Measurements from ENCODE around the gene NKAIN2. TPM values are rescaled to one million over a fixed set of nuclear protein-coding genes. Genes with fewer than 3 reads are reported as not detected.

NKAIN2 gene
- total and polyA plus RNA-seq, 2 donors (not counting 3 experiments of a cell fraction or from before 2014, with no cell fraction given) = 0.03 TPM; not detected in 1

- Histone ChIP-seq H3K4me2 (ENCODE audit: insufficient read depth, low read length) (no peak overlapping the region), H3K4me3 (replicated peaks in 1 of 3; ENCODE audit: insufficient read depth in 1 of 3, low read depth in 1 of 3, low read length in 3 of 3) (no peak overlapping the region), H3K4me1 (ENCODE audit: control insufficient read depth, extremely low read depth, insufficient read depth, low read length) (no peaks in the 10 kb centered on the region), H3K27ac (ENCODE audit: insufficient read depth, low read depth, low read length) (no peak overlapping the region), H3K9me3 (replicated peaks; ENCODE audit: control insufficient read depth, insufficient read depth, low read length) (no peaks in the 10 kb centered on the region), H3K9me1 (replicated peaks; ENCODE audit: control insufficient read depth, extremely low read depth, insufficient read depth, low read length) (no peaks in the 10 kb centered on the region), H3K27me3 (ENCODE audit: control insufficient read depth in 2 of 2, insufficient read depth in 2 of 2, low read length in 2 of 2) (no peaks in the 10 kb centered on the region), H2AFZ (ENCODE audit: low read depth, low read length) (no peak overlapping the region), H3K9ac (replicated peaks; ENCODE audit: extremely low read depth, insufficient read depth, low read length) (no peak overlapping the region), H3K36me3 (ENCODE audit: control insufficient read depth in 2 of 2, extremely low read depth in 1 of 2, insufficient read depth in 2 of 2, low read length in 2 of 2) (no peaks in the 10 kb centered on the region), H3K79me2 (ENCODE audit: control insufficient read depth, insufficient read depth, low read length) (no peaks in the 10 kb centered on the region), H4K20me1 (replicated peaks; ENCODE audit: control insufficient read depth, extremely low read depth, insufficient read depth, low read length) (no peaks in the 10 kb centered on the region)
- CTCF ChIA-PET = interaction anchor here (1.7 kb wide), 1 partner anchor 46 kb away, joined by 5 read pairs; no protein-coding TSS in a partner anchor
- intact Hi-C loops (cut with micrococcal nuclease) = no loop called here
- dilution Hi-C loops (cut with MboI; ENCODE audit: extremely low pct_ligation_motif_present, low sequenced_read_pairs) = no loop called here
- TF ChIP-seq, protein P1, sequence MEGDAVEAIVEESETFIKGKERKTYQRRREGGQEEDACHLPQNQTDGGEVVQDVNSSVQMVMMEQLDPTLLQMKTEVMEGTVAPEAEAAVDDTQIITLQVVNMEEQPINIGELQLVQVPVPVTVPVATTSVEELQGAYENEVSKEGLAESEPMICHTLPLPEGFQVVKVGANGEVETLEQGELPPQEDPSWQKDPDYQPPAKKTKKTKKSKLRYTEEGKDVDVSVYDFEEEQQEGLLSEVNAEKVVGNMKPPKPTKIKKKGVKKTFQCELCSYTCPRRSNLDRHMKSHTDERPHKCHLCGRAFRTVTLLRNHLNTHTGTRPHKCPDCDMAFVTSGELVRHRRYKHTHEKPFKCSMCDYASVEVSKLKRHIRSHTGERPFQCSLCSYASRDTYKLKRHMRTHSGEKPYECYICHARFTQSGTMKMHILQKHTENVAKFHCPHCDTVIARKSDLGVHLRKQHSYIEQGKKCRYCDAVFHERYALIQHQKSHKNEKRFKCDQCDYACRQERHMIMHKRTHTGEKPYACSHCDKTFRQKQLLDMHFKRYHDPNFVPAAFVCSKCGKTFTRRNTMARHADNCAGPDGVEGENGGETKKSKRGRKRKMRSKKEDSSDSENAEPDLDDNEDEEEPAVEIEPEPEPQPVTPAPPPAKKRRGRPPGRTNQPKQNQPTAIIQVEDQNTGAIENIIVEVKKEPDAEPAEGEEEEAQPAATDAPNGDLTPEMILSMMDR (IDR thresholded peaks at IDR 0.05; ENCODE audit: extremely low read depth in 1 of 2, insufficient read depth in 1 of 2, low read depth in 1 of 2, low read length in 2 of 2) = no peak
- TF ChIP-seq POLR2A (IDR thresholded peaks at IDR 0.05; ENCODE audit: low read depth, low read length) (no peak), GATA2 (IDR thresholded peaks at IDR 0.05; ENCODE audit: insufficient read depth, insufficient read length, low read depth, low read length) (no peak), EZH2 (IDR thresholded peaks at IDR 0.05; ENCODE audit: borderline replicate concordance, low read depth, low read length, severe bottlenecking) (no peak), MYC (IDR thresholded peaks at IDR 0.05; ENCODE audit: low read depth, low read length) (no peak), POLR2AphosphoS5 (IDR thresholded peaks at IDR 0.05; ENCODE audit: insufficient read depth, low read depth, low read length) (no peak), FOS (IDR thresholded peaks at IDR 0.05; ENCODE audit: borderline replicate concordance, insufficient read depth, low read length) (no peak), JUN (IDR thresholded peaks at IDR 0.05; ENCODE audit: borderline replicate concordance, insufficient read depth, insufficient read length, low read depth) (no peak), MAX (IDR thresholded peaks at IDR 0.05; ENCODE audit: insufficient read depth, insufficient read length) (no peak)
- POLR2A ChIA-PET = no interaction called here
- BruUV-seq (replicated peaks) = no TSS peak
- DNase-seq (ENCODE audit: low read depth, low spot score) (no peak), FAIRE-seq (no peak)
Measured at GRCh38 chr6:123848347-123848746, 44.7 kb downstream of the NKAIN2 start.
